ENCODE results near the gene SLC26A8. TPM values are rescaled to one million over a fixed set of nuclear protein-coding genes. Genes with fewer than 3 reads are reported as not detected.
"Not testable (repeated sequence)": the region's sequence is repeated elsewhere in the genome, so short reads cannot be mapped to it uniquely, and the experiment has no call there.

The SLC26A8 gene
- total RNA-seq, 1 experiment from 2014 or later: not detected

DNA sequence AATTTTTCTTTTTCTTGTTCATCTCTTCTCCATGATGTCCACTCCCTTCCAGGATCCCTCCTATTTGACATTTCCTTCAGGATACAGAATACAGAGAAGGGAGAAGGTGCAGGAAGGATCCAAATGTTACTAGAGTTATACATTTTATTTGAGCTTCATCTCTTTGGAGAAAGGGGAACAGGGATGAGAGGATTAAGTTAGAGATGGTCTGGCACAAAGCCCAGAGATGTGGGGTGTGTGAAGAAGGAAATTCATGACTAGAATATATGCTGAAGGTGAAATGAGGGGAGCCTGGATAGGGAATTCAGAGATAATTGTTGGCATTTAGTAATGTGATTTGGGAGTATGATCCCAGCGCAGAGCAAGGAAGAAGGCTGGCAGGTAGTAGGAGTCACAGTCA is 81.1 kb downstream of the SLC26A8 start:
- Histone ChIP-seq H3K4me3 (no peak overlapping the region), H3K27ac (no peak overlapping the region), H3K36me3 (no peaks in the 10 kb centered on the region), H3K4me1 (replicated peaks) (no peaks in the 10 kb centered on the region), H3K9me3 (replicated peaks) (no peaks in the 10 kb centered on the region), H3K27me3 (replicated peaks) (no peaks in the 10 kb centered on the region)
- no peak for DNase-seq (ENCODE audit: low read depth in 1 of 2, low spot score in 2 of 2)

DNA sequence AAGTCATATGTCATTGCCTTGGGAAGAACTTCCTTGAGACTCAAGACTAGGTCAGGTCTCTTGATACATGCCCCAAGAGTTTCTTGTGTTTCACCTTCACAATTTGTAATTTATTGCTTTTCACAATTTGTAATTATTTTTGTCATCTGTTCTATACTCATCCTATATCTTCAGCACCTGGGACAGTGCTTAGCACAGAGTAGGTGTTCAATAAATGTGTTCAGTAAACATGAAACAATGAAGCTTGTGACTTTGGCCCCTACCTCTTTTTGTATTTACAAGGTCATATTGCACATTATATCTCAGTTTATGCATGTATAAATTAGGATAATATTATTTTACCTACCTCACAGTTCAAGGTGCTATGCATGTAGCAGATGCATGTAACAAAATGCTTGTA is 82.1 kb downstream of the SLC26A8 start:
- Histone ChIP-seq H3K36me3 (no peaks in the 10 kb centered on the region), H3K27ac (no peak overlapping the region), H3K27me3 (replicated peaks) (no peaks in the 10 kb centered on the region), H3K9me3 (replicated peaks) (no peaks in the 10 kb centered on the region), H3K4me3 (no peak overlapping the region), H3K4me1 (replicated peaks) (no peaks in the 10 kb centered on the region)
- DNase-seq (ENCODE audit: low read depth in 1 of 2, low spot score in 2 of 2): no peak

DNA sequence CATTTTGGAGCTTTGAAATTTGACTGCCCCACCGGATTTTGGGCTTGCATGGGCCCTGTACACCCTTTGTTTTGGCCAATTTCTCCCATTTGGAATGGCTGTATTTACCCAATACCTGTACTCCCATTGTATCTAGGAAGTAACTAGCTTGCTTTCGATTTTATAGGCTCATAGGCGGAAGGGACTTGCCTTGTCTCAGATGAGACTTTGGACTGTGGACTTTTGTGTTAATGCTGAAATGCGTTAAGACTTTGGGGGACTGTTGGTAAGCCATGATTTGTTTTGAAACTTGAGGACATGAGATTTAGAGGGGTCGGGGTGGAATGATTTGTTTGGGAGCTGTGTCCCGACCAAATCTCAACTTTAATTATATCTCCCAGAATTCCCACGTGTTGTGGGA is 83.3 kb downstream of the SLC26A8 start:
- H3K27me3 ChIP-seq (replicated peaks); H3K9me3 ChIP-seq (replicated peaks); H3K36me3 ChIP-seq; H3K4me1 ChIP-seq (replicated peaks); DNase-seq (ENCODE audit: low read depth in 1 of 2, low spot score in 2 of 2); H3K4me3 ChIP-seq; H3K27ac ChIP-seq: not testable (repeated sequence)

DNA sequence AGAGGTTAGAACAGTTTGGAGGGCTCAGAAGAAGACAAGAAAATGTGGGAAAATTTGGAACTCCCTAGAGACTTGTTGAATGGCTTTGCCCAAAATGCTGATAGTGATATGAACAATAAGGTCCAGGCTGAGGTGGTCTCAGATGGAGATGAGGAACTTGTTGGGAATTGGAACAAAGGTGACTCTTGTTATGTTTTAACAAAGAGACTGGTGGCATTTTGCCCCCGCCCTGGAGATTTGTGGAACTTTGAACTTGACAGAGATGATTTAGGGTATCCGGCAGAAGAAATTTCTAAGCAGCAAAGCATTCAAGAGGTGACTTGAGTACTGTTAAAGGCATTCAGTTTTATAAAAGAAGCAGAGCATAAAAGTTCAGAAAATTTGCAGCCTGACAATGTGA is 84.4 kb downstream of the SLC26A8 start:
- not testable (repeated sequence) for H3K9me3 ChIP-seq (replicated peaks); H3K27ac ChIP-seq; H3K27me3 ChIP-seq (replicated peaks); DNase-seq (ENCODE audit: low read depth in 1 of 2, low spot score in 2 of 2); H3K4me1 ChIP-seq (replicated peaks); H3K4me3 ChIP-seq; H3K36me3 ChIP-seq

DNA sequence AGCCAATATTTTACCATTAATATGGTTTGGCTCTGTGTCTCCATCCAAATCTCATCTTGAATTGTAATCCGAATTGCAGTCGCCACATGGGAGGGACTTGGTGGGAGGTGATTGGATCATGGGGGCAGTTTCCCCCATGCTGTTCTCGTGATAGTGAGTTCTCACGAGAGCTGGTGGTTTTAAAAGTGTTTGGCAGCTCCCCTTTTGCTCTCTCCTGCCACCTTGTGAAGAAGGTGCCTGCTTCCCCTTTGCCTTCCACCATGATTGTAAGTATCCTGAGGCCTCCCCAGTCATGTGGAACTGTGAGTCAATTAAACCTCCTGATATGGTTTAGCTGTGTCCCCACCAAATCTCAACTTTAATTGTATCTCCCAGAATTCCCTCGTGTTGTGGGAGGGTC is 85.2 kb downstream of the SLC26A8 start:
- DNase-seq (ENCODE audit: low read depth in 1 of 2, low spot score in 2 of 2); H3K4me3 ChIP-seq; H3K36me3 ChIP-seq; H3K27ac ChIP-seq; H3K4me1 ChIP-seq (replicated peaks); H3K27me3 ChIP-seq (replicated peaks); H3K9me3 ChIP-seq (replicated peaks): not testable (repeated sequence)

DNA sequence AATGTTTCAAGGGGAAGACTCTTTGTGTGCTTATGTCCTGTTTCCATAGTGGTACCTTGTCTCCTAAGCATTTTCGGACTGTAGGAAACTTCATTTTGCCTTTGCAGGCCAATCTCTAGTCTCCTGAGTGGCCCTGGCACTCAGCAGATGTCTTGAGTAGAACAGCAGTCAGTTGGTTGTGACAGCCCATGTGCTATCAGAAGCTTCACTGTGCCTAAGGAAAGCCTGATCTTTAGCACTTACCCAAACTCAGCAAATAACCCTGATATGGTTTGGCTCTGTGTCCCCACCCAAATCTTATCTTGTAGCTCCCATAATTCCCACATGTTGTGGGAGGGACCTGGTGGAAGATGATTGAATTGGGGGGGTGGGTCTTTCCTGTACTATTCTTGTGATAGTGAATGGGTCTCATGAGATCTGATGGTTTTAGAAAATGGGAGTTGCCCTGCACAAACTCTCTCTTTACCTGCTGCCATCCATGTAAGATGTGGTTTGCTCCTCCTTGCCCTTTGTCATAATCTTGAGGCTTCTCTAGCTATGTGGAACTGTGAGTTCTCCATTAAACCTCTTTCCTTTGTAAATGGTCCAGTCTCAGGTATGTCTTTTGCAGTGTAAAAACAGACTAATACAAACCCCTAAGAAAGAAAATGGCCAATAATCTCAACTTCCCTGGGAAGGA is 87.6 kb downstream of the SLC26A8 start:
- no peak overlapping the region for H3K4me3 ChIP-seq
- no peaks in the 10 kb centered on the region for H3K27me3 ChIP-seq (replicated peaks)
- no peaks in the 10 kb centered on the region for H3K36me3 ChIP-seq
- DNase-seq (ENCODE audit: low read depth in 1 of 2, low spot score in 2 of 2): no peak
- H3K9me3 ChIP-seq (replicated peaks): no peaks in the 10 kb centered on the region
- H3K27ac ChIP-seq: no peak overlapping the region
- H3K4me1 ChIP-seq (replicated peaks): no peaks in the 10 kb centered on the region

DNA sequence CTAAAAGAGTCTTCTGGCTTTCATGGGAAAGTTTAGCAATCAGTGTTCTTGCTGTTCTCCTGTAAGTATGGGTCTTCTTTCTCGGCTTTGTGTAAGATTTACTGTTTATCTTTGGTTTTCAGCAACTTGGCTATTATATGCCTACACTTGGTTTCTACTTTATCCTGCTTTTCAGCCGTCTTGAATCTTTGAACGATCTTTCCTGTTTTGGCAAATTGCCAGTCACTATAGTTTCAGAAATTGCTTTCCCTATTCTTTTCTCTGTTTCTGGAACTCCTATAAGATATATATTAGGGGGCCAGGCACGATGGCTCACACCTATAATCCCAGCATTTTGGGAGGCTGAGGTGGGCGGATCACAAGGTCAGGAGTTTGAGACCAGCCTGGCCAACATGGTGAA is 89.0 kb downstream of the SLC26A8 start:
- Histone ChIP-seq H3K4me3 (no peak overlapping the region), H3K27me3 (replicated peaks) (no peaks in the 10 kb centered on the region), H3K27ac (no peak overlapping the region), H3K36me3 (no peaks in the 10 kb centered on the region), H3K9me3 (replicated peaks) (no peaks in the 10 kb centered on the region), H3K4me1 (replicated peaks) (no peaks in the 10 kb centered on the region)
- no peak for DNase-seq (ENCODE audit: low read depth in 1 of 2, low spot score in 2 of 2)

DNA sequence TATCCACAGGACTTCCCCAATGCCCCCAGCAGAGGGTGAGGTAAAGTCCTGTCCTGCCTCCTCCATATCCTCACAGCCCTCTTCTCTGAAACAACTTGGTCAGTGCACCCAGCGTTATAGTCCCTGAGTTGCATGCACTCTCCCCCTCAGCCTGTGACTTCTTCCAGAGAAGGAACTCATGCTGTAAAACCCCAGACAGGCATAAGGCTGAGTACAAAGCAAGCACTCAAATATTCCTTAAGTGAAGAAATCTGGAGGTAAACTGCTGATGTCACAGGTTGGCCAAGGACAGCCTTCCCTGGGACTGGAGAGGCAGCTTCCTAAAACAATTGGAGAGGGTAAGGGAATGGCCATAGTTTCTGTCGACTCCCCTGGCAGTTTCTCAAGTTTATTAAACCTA is 90.6 kb downstream of the SLC26A8 start:
- no peak for DNase-seq (ENCODE audit: low read depth in 1 of 2, low spot score in 2 of 2)
- no peak overlapping the region for H3K4me3 ChIP-seq
- H3K36me3 ChIP-seq: no peaks in the 10 kb centered on the region

DNA sequence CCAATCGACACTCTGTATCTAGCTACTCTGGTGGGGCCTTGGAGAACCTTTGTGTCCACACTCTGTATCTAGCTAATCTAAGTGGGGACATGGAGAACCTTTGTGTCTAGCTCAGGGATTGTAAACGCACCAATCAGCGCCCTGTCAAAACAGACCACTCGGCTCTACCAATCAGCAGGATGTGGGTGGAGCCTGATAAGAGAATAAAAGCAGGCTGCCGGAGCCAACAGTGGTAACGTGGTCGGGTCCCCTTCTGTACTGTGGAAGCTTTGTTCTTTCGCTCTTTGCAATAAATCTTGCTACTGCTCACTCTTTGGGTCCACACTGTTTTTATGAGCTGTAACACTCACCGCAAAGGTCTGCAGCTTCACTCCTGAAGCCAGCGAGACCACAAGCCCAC is 92.6 kb downstream of the SLC26A8 start:
- not testable (repeated sequence) for H3K27ac ChIP-seq; DNase-seq (ENCODE audit: low read depth in 1 of 2, low spot score in 2 of 2); H3K4me1 ChIP-seq (replicated peaks); H3K27me3 ChIP-seq (replicated peaks); H3K36me3 ChIP-seq; H3K9me3 ChIP-seq (replicated peaks); H3K4me3 ChIP-seq

More for the DNA sequence above, 90.6 kb downstream of the SLC26A8 start:
- no peaks in the 10 kb centered on the region for H3K4me1 ChIP-seq (replicated peaks)
- no peaks in the 10 kb centered on the region for H3K9me3 ChIP-seq (replicated peaks)
- no peaks in the 10 kb centered on the region for H3K27me3 ChIP-seq (replicated peaks)
- H3K27ac ChIP-seq: no peak overlapping the region

DNA sequence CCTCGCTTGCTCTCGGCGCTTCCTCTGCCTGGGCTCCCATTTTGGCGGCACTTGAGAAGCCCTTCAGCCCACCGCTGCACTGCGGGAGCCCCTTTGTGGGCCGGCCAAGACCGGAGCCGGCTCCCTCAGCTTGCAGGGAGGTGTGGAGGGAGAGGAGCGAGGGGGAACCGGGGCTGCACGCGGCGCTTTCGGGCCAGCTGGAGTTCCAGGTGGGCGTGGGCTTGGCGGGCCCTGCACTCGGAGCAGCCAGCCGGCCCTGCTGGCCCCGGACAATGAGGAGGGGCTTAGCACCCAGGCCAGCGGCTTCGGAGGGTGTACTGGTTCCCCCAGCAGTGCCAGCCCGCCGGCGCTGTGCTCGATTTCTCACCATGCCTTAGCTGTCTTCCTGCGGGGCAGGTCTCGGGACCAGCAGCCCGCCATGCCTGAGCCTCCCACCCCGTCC is 93.3 kb downstream of the SLC26A8 start:
- no peak for DNase-seq (ENCODE audit: low read depth in 1 of 2, low spot score in 2 of 2)
- no peaks in the 10 kb centered on the region for H3K36me3 ChIP-seq
- no peaks in the 10 kb centered on the region for H3K9me3 ChIP-seq (replicated peaks)
- H3K27me3 ChIP-seq (replicated peaks): no peaks in the 10 kb centered on the region
- no peaks in the 10 kb centered on the region for H3K4me1 ChIP-seq (replicated peaks)
- H3K4me3 ChIP-seq: no peak overlapping the region
- H3K27ac ChIP-seq: no peak overlapping the region

DNA sequence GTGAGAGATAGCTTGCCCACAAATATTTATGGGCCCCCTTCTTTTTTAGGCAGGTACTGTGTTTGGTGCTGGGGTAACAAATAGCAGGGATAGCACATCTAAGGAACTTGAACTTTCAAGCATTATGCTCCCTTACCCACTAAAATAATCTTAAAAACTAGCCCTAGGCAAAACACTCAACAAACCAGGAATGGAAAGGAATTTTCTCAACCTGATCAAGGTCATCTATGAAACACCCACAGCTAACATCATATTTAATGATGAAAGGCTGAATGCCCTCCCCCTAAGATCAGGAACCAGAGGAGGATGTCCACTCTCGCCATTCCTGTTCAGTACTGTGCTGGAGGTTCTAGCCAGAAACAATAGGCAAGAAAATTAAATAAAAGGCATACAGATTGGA is 94.8 kb downstream of the SLC26A8 start:
- no peaks in the 10 kb centered on the region for H3K4me1 ChIP-seq (replicated peaks)

DNA sequence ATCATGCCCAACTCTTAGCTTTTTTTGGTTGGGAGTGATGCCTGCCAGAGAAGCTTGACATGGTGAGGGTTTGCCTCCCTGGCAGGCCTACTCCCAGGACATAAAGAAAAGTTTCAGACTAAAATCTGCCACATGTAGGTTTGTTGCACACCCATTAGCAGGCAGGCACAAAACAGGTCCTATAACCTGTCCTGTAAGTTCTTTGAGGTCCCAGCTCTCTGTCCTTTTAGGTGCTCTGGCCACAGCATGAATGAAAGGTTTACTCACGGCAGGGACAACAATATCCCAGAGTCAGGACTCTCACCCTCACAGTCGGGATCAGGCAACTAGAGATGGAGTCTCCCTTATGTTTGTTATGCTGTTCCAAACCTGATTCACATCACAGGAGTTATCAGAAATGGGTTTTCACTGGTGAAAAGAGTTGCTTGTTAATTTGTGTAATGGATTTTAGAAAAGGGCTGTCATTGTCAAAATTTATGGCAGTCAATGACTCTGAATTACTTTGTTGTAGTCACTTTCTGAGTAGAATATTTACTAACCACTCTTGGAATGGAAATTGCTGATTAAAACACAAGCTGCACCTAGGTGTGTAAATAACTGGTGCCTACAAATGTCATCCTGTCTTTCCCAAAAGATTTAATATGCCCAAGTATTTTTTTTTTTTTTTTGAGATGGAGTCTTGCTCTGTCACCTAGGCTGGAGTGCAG is 97.8 kb downstream of the SLC26A8 start:
- Histone ChIP-seq H3K27ac (no peak overlapping the region), H3K4me1 (replicated peaks) (no peaks in the 10 kb centered on the region), H3K9me3 (replicated peaks) (no peaks in the 10 kb centered on the region), H3K4me3 (no peak overlapping the region), H3K27me3 (replicated peaks) (no peaks in the 10 kb centered on the region), H3K36me3 (no peaks in the 10 kb centered on the region)
- no peak for DNase-seq (ENCODE audit: low read depth in 1 of 2, low spot score in 2 of 2)

More for the DNA sequence above, 94.8 kb downstream of the SLC26A8 start:
- no peaks in the 10 kb centered on the region for H3K9me3 ChIP-seq (replicated peaks)
- no peak overlapping the region for H3K27ac ChIP-seq
- no peaks in the 10 kb centered on the region for H3K27me3 ChIP-seq (replicated peaks)
- no peak overlapping the region for H3K4me3 ChIP-seq
- DNase-seq (ENCODE audit: low read depth in 1 of 2, low spot score in 2 of 2): no peak
- no peaks in the 10 kb centered on the region for H3K36me3 ChIP-seq

DNA sequence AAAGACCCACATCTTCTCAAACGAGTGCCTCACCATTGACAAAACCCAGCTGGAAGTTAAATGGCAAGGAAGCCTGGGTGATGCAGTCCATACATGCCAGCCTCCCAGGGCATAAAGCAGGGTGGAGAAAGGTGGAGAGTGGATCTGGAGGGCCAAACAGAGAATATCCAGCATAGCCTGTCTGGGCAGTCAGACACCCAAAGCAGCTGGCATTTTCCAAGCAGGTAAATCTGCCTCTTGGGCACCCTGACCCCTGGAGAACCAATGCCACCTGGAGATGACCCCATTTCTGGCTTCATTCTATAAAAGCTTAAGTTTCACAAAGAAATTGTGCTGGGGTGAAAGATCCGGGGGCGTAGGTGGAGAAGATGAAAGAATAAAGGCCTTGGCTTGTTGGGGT is 98.5 kb downstream of the SLC26A8 start:
- no peak for DNase-seq (ENCODE audit: low read depth in 1 of 2, low spot score in 2 of 2)
- Histone ChIP-seq H3K9me3 (replicated peaks) (no peaks in the 10 kb centered on the region), H3K4me3 (no peak overlapping the region), H3K36me3 (no peaks in the 10 kb centered on the region), H3K27ac (no peak overlapping the region), H3K4me1 (replicated peaks) (0 out of 2 replicates have a peak, but pooled peaks cover 3% of the 10 kb centered on the region), H3K27me3 (replicated peaks) (no peaks in the 10 kb centered on the region)

DNA sequence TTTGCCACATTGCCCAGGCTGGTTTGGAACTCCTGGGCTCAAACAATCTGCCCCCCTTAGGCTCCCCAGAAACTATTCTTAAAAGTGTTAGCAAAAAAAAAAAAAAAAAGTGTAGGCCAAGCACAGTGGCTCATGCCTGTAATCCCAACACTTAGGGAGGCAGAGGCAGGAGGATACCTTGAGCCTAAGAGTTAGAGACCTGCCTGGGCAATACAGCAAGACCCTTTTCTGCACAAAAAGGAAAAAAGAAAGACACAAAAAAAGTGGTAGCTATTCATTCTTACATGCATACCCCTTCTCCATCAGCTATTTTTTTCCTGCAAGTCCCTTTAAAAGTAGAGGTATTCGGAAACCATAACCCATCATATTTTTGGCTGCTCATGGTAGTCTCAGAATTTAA is 100.3 kb downstream of the SLC26A8 start:
- Histone ChIP-seq H3K27ac (no peak overlapping the region), H3K36me3 (peaks cover 6% of the 10 kb centered on the region; the same call in 1 of the 2 replicates), H3K9me3 (replicated peaks) (no peaks in the 10 kb centered on the region), H3K27me3 (replicated peaks) (no peaks in the 10 kb centered on the region), H3K4me1 (replicated peaks) (peaks cover 7% of the 10 kb centered on the region; the same call in 1 of the 2 replicates), H3K4me3 (no peak overlapping the region)
- no peak for DNase-seq (ENCODE audit: low read depth in 1 of 2, low spot score in 2 of 2)
